HG03060 (cell line): ENCODE measurements around the gene LNP1.
"Not testable (repeated sequence)": the region's sequence is repeated elsewhere in the genome, so short reads cannot be mapped to it uniquely, and the experiment has no call there.

Experiments used
- ATAC-seq: cut with Tn5 transposase; IDR thresholded peaks from one replicate; pipeline ENCODE4 v1.9.1; 2021; ENCODE audit warnings: low read depth, moderate number of reproducible peaks; ENCODE audit not compliant: unreplicated experiment

Gene LNP1, protein sequence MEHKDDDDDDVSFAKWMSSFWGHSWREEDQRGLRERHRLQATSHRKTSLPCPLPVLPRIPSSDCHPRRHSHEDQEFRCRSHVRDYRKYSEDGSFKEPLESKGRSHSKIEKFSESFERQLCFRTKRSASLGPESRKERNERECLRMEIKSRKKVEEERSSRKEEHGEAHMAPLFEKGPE

GRCh38 chr3:100400780-100401673 lies at the start of gene LNP1, which contains the start of gene TOMM70:
TSS of gene LNP1 (plus strand) at chr3:100401539. CDS start at chr3:100429730, 28,191 bp downstream.
TSS of gene TOMM70 (minus strand) at chr3:100401089. CDS start at chr3:100400949, 140 bp downstream.
- peak; percentile 80 for ATAC-seq

GRCh38 chr3:100351770-100352169 lies 49.6 kb upstream of the LNP1 start:
- ATAC-seq = not testable (repeated sequence)

- ATAC-seq = no peak
Measured at GRCh38 chr3:100352296-100353231, 48.8 kb upstream of the LNP1 start.

- no peak for ATAC-seq
Measured at GRCh38 chr3:100354850-100355249, 46.5 kb upstream of the LNP1 start.

DNA sequence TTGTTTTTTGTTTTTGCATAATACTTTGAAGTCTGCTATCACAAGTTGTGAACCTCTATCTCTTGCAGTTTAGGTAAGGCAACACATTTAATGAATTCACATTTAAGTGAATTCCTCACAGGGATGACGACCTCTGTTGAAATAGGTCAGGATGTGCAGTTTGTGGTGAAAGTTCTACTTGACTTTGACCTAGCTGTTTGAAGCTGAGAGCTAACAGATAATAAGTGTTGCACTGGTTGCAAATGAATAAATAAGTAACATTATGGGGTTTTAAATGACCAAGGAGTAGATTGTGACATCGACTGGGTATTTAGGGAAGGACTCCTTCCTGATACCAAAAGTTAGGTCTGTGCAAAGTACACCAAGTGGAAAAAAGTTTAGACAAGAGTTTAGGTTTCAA lies 42.9 kb upstream of the LNP1 start:
- ATAC-seq = no peak

DNA sequence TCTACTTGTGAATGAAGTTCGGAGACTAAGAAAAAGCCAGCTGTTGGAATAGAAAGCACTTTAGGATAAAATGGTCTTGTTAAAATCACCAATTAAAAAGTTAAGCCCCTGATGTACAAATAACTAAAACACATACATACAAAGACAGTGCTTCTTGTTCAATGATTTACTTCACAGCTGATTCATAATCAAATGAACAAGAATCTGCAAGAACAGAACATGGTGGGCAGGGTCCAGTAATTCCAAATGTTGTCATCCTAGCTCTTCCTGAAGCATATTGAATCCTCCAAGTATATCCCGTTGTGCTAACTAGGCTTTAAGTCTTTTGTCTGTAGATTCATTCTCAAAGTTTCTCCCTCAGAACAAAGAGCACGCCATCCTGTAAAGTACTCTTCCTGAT lies 42.3 kb upstream of the LNP1 start:
- no peak for ATAC-seq

DNA sequence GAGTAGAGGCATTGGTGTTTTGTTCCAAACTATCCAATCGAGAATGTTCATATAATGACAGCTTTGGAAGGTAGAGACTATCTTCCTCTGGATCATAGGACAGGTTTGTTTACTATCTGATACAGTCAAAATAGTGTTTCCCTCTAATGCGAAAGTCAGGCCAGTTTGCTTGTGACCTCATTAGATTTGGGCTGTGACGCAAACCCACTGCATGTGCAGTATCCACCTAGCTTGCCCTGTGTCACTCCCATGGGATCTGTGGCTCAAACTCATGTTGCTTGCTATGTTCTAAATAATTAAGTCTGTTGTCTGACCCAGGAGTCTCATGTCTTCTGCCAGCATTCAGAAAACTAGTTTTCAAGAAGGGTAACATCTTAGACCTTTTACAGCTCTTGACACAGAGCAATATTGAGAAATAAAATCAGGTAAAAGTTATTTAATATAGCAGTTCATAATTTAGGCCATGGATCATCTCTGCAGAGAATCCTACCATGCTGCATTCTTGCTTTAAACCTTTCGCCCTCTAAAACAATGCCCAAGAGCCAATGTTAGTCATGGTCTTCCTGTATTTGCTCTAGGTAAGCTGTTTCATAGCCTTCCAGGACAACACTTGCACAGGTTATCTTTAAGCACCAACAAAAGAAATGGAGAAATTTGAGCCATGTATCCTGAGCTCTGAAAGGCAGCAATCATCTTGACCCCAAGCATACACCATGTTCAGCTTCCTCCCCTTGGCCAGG lies 40.4 kb upstream of the LNP1 start:
- no peak for ATAC-seq

DNA sequence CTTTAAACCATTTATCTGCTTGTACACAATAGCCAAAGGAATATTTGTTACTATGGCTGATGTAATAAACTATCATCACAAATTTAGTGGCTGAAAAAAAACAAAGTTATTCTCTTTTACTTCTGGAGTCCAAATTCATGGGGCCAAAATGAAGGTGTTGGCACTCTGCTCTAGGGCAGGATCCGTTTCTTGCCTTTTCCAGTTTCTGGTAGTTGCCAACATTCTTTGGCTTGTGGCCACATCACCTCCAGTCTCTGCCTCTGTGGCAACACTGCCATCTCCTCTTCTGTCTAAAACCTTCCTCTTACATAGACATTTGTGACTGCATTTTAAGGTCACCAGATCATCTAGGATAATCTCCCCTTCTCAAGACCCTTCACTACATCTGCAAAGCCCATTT lies 39.4 kb upstream of the LNP1 start:
- ATAC-seq = no peak

DNA sequence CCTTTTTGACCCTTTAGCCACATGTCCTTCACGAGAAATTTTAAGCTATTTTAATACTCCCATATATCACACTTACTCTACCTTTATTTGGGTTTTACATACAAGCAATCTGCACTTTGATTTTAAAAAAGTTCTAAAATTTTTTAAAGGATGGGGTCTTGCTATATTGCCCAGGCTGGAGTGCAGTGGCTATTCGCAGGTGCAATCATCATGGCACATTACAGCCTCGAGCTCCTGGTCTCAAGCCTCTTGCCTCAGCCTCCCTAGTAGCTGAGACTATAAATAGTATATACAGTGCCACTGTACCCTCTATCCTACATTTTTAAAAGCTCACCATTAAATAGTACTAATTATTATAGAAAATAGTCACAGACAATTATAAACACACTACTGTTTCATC lies 36.9 kb upstream of the LNP1 start:
- ATAC-seq = no peak

DNA sequence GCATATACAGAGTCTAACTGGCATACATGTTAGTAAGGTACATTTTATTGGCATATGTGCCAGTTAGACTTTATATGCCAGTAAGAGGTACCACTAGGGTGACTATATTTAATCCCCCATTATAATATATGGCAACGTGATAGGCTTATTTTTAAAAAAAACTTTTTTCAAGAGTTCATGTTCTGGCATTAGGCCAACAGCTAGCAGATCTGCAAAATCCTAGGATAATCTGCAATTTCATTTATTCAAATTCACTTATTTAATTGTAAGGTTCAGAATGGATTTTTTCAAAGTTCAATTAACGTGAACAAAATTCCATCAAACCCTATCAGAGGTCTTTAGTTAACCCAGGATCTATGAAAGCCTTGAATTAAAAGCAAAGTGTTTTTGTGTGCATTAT lies 34.9 kb upstream of the LNP1 start:
- no peak for ATAC-seq

GRCh38 chr3:100368441-100368840 lies 32.9 kb upstream of the LNP1 start:
- no peak for ATAC-seq

DNA sequence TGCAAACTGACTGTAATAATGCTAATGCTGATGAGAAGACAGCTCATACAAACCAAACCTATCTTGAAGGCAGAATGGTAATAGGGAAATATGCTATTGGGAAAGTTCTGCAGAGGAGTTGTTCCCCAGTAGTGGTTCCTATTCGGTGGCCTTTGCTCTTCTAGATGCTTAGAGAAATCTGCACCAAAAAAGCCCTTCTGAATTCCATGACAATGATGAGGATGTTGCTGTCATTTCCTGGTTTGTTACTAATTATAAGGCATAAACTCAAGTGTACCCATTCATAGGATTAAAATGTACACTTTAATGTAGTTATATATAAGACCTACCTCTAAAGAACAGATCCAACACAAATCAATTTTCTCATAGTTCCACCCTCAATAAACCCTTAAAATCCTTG lies 30.6 kb upstream of the LNP1 start:
- no peak for ATAC-seq

DNA sequence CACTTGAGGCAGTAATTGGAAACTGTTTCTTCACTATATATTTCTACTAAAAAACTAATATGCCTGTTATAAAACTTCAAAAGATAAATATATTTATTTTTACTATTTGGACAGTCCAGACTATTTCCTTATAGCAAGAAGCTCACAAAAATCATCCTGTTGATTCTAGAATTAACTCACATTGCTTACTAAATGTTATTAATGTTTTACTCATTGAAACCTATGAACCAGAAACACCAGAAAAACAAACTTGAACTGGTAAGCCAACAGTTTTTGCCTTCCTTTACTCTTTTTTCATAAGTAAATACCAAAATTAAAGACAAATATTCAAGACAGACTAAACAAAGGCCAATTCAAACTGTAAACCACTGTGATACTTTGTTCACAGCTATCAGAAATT lies 26.8 kb upstream of the LNP1 start:
- ATAC-seq = no peak

DNA sequence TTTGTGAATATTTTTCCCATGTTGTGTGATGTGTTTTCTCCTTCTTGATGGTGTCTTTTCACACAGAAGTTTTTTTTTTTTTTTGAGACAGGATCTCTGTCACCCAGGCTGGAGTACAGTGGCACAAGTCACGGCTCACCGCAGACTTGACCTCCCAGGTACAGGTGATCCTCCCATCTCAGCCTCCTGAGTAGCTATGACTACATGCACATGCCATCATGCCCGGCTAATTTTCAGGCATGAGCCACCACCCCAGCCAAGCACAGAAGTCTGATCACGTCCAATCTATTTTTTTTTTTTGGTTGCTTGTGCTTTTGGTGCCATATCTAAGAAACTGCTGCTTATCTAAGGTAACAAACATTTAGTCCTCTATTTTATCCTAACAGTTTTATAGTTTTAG lies 25.0 kb upstream of the LNP1 start:
- no peak for ATAC-seq

DNA sequence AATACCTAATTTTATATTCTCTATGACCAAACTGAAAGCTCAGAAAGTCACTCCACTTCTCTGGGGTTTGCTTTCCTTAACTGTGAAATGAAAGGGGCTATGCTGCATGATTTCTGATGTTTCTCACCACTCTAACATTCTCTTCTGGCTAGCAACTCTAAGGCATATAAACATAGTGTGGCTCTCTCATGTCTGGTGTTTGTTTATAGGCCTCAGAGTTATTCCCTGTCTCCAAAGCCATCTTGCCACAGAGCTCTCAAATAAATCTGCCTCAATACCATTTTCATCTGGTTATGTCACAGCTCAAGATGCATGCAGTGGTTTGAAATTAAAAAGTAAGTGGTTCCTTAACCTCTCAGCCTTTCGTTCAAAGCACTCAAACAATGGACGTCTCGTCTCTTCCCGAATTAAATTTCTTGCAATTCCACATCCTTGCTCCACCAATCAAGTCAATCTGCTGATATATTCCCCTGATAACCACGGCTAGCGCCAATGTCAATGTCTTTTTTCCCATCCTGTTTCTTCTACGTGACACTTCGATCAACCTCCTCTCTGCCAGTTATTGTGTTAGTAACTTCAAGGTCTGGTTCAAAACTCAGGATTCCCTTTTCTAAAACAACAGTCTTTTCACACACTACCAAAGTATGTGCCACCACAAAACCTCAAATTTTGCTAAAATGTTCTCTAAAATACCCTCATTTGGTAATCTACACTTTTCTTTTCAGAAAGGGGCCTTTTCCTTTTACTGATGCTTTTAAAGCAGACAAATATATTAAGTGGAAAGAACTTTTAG lies 16.4 kb upstream of the LNP1 start:
- no peak for ATAC-seq

GRCh38 chr3:100386437-100387074 lies 14.8 kb upstream of the LNP1 start:
- no peak for ATAC-seq

DNA sequence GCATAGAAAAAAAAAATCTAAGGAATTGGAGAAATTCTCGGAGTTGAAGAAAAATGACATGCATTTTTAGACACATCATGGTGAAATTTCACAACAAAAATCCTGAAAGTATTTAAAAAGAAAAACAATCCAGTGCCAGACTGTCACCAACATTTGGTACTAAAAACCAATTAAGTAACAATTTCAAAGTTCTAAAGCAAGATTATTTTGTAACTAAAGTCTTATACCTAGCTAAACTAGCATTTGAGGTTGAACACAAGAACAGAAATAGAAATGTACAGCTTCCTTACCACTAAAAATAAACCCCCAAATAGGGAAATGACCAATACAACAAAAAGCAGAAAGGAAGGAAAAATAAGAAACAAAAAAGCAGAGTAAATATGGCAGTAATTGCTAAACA lies 12.3 kb upstream of the LNP1 start:
- no peak for ATAC-seq

- no peak for ATAC-seq
Measured at GRCh38 chr3:100395679-100396431, 5.5 kb upstream of the LNP1 start.
